ENCODE measurements around the gene SNHG17. TPM values are rescaled to one million over a fixed set of nuclear protein-coding genes. Genes with fewer than 3 reads are reported as not detected.
A peak's percentile ranks its signal among the peaks of the same experiment; 100 is the strongest.

The SNHG17 gene
- total and polyA plus RNA-seq, 12 donors = 4.2 to 25.9 (median 6.7) TPM

DNA sequence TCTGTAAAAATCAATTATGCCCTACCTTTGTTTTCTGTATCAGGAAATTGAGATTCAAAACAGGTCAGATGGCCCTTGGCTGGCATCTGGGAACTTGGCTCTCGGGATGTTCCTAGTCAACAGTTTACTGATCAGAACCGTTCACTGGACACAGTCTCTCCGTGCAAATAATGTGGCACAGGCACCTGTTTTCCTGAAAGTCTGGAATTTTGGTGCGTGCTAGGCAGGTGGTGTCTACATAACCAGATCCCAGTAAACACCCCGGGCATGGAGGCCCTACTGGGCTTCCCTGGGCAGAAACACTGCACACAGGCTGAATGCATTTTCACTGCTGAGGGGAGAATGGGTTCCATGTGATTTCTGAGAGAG, 7.5 kb downstream of the SNHG17 start:
- intact Hi-C loops (cut with DNase I) = no loop called here
- 85 to 88% methylated on average over 5 of the region's 5 CpGs for WGBS, 2 donors

DNA sequence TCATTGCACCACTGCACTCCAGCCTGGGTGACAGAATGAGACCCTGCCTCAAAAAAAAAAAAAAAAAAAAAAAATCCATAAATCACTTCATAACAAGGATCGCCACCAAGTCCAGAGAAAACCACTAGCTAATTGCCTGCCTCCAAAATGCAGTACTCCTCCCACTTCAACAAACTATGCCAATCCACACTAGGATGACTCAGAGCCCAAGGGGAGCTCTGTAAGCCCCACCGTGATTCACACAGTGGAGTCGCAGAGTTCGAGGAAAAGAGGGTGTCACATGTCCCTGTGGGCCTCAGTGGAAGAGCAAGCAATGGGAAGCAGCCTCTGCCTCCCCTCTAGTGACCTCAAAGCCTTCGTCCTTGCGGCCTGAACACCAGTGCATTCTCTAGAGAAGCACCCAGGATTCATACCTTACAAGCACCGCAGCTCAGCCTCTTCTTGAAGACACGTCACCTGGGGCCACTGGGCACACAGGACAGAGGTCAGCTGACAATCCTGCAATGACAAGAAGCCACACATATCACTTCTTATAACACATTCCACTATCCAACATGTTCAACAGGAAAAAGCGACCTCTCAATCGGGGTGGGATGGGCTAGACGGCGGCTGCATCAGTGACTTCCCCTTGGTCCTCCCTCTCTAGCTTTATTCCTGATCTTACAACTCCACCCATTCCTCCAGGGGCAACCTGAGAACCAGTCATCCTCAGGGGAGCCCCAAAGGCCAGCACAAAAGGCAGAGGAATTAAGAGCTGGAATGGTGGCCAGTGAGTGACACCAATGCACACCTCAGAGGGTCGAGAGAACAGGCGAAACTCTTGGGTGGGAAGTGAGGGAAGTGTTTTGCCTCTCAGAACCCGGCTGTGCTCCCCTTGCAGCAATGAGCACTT, 8.9 kb downstream of the SNHG17 start:
- WGBS, 2 donors = 76 to 77% methylated on average over 15 of the region's 15 CpGs
- no peaks in the 10 kb centered on the region for H3K27me3 ChIP-seq
- H3K36me3 ChIP-seq = peaks cover 0 to 100% (median 82%) of the 10 kb centered on the region in 9 donors
- no peak for TF ChIP-seq CTCF (IDR thresholded peaks at IDR 0.05)
- H3K4me3 ChIP-seq = no peak overlapping the region
- H3K4me1 ChIP-seq = peaks cover 0 to 26% (median 4%) of the 10 kb centered on the region in 9 donors
- intact Hi-C loops (cut with DNase I) = no loop called here
- no peaks in the 10 kb centered on the region for H3K9me3 ChIP-seq
- ATAC-seq (peak in 1 of 8 donors; percentile 68), DNase-seq (no peak)
- H3K27ac ChIP-seq = no peak overlapping the region

More for the DNA sequence above, 7.5 kb downstream of the SNHG17 start:
- Histone ChIP-seq H3K4me3 (no peak overlapping the region), H3K27me3 (no peaks in the 10 kb centered on the region), H3K4me1 (peaks cover 0 to 20% (median 0%) of the 10 kb centered on the region in 9 donors), H3K9me3 (peaks cover 0 to 6% (median 0%) of the 10 kb centered on the region in 11 donors), H3K36me3 (peaks cover 0 to 100% (median 89%) of the 10 kb centered on the region in 9 donors), H3K27ac (no peak overlapping the region)
- no peak for TF ChIP-seq CTCF (IDR thresholded peaks at IDR 0.05)
- DNase-seq (no peak), ATAC-seq (no peak)

DNA sequence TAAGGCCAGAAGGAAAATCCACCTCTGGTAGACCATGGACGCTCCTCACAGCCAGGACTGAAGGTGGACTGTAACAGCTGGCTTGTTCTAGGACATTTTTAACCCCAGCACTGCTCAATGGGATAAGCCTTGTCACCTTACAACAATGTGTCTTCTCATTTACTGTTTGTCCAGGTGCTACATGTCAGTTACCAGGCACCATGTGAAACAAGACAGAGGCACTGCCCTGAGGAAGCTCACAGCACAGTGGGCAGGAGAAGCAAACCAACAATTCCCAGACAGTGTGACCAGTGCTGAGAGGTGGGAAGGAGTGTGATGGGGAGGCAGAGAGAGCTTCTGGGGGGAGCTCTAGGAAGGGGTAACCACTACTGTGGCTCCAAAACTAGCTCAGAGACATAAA, 10.7 kb downstream of the SNHG17 start:
- H3K4me3 ChIP-seq = no peak overlapping the region
- intact Hi-C loops (cut with DNase I) = no loop called here
- H3K36me3 ChIP-seq = peaks cover 0 to 100% (median 78%) of the 10 kb centered on the region in 9 donors
- ATAC-seq (no peak), DNase-seq (no peak)
- no peak for TF ChIP-seq CTCF (IDR thresholded peaks at IDR 0.05)
- no peaks in the 10 kb centered on the region for H3K9me3 ChIP-seq
- H3K27ac ChIP-seq = no peak overlapping the region
- peaks cover 0 to 15% (median 4%) of the 10 kb centered on the region in 9 donors for H3K4me1 ChIP-seq
- no peaks in the 10 kb centered on the region for H3K27me3 ChIP-seq
- WGBS, 2 donors = 97% methylated on average over 1 of the region's 1 CpG

- no peak overlapping the region for H3K27ac ChIP-seq
- no peaks in the 10 kb centered on the region for H3K9me3 ChIP-seq
- peaks cover 0 to 100% (median 76%) of the 10 kb centered on the region in 9 donors for H3K36me3 ChIP-seq
- TF ChIP-seq CTCF (IDR thresholded peaks at IDR 0.05) = no peak
- peaks cover 0 to 24% (median 6%) of the 10 kb centered on the region in 9 donors for H3K4me1 ChIP-seq
- intact Hi-C loops (cut with DNase I) = no loop called here
- DNase-seq (no peak), ATAC-seq (no peak)
- no peaks in the 10 kb centered on the region for H3K27me3 ChIP-seq
- no peak overlapping the region for H3K4me3 ChIP-seq
- WGBS, 2 donors = 73 to 78% methylated on average over 4 of the region's 4 CpGs
Measured at GRCh38 chr20:38423541-38423940, 11.6 kb downstream of the SNHG17 start.
